NCI-H774 (cell line): ENCODE data around the gene PGS1.

Source experiments
- DNase-seq: peaks from one replicate; lab custom pipeline; 2025; lab: John Stamatoyannopoulos, UW

PGS1 gene

GRCh38 chr17:78364436-78365281 is 13.8 kb upstream of the PGS1 start:
- DNase-seq = no peak

DNA sequence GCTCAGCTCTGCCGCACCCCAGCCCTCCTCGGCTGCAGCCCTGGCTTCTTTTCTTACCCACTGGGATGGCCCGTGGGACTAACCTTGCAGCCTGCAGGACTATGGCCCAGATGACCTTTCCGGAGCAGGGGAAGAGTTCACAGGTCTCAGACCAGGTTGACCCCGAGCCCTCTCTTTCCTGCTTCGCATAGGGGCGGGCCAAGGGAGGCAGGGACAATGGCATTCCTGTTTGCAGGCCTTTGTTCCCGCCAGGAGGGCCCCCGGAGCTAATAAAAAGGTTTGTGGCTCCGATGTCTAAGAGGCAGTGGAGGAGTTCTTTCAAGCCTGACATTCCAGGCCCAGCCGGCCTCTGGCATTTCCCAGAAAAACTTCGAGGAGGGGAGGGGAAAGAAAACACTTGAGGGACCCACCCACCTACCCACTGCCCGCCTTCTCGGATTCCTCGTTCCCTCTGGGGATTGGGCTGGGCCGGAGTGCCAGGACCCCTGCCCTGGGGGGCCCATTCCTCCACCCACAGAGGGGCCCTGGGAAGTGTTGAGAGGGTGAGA is 12.8 kb upstream of the PGS1 start:
- no peak for DNase-seq

DNA sequence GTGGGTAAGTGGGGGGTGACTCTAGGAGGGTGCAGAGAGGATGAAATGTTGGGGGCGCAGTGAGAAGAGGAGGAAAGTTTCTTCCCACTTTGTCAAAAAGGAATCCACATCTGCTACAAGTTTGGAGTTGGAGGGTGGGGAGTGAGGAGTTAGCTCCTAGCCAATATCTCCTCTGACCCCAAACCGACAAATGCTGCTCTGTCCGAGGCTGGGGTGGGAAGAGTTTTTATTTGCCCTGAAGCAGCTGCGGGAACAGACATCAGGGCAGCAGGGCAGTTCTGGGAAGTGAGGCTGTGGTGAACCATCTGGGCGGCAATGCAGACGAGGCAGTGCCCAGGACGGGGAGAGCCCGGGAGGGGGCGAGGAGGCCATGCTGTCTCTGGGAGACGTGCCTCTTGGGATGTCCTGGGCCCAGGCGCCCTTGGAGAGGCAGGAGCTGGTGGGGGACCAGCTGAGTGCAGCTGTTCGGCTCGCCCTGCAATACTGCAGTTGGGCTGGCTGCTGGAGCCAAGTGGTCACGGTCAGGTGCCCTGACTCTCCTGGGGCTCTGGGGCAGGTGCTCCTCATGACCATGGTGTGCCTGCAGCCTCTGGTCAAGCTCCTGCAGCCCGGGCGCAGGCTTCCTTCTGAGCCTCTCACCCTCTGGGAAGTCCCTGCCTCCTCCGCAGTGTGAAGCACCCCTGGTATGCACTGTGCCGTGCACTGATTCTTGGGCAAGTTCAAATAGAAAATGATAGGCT is 12.2 kb upstream of the PGS1 start:
- no peak for DNase-seq

GRCh38 chr17:78367193-78367592 is 11.3 kb upstream of the PGS1 start:
- no peak for DNase-seq

DNA sequence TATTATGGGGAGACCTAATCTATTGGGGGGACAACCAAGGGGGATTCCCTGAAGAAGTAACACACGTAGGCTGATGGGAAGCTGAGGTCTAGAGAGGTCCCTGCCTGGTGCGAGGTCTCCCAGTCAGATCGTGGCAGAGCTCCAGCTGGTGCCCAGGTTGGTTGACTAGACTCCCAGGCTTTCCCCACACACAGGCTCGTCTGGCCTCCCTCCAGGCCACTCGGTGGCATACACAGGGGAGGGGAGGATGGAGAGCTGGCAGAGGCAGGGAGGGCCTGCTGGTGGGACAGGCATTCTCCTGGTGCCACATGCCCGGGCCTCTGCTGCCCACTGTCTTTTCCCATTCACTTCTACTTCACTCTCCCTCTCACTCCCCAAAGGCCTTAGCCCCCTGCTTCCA is 10.1 kb upstream of the PGS1 start:
- DNase-seq = no peak

DNA sequence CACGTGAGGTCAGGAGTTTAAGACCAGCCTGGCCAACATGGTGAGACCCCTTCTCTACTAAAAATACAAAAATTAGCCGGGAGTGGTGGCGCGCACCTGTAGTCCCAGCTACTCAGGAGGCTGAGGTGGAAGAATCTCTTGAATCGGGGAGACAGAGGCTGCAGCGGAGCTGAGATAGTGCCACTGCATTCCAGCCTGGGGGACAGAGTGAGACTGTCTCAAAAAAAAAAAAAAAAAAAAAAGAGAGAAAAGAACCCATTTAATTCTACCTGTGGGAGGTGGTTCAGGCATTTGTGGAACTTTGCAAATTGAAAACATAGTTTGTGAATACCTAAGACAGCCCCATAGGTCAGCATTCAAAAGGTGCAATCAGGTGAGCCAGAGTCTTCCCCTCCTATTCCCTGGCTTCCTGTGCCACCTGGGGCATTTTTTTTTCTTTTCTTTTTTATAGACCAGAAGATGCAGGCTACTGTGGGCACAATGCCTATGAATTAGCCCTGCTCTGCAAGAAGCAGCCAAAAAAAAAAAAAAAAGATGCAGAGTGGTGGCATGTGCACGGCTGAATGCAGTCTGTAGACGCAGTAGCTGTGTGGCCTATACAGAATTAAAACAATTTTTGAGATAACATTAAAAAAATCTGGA is 9.5 kb upstream of the PGS1 start:
- DNase-seq = no peak

DNA sequence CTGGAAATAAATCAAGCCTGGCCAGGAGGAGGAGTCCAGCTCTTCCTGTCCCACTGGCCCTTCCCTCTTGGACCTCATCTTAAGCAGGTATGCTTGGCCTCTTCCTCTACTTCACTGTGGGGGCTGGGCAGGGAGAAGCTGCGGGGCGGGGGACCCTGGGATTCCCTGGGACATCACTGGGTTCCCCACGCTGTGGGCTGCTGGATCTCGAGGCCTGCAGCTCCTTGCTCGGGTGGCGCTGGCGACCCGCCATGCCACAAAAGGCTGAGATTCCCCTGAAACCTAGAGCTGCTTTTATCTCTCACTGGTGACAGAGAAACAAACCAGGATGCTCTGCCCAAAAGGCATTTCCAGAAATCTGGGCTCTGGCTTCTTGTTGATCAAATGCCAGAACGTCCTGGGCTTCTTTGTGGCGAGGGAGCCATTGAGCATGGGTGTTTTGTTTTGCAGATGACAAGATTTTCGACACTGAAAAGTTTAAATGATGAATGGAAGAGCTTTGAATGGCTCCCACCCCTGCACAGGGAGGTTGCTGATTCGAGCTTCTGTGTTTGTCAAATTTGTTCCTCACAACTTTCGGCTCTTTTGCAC is 8.6 kb upstream of the PGS1 start:
- DNase-seq = no peak

GRCh38 chr17:78371056-78371455 is 7.4 kb upstream of the PGS1 start:
- no peak for DNase-seq

- no peak for DNase-seq
These were observed 5.6 kb upstream of the PGS1 start for GRCh38 chr17:78372841-78373240.

DNA sequence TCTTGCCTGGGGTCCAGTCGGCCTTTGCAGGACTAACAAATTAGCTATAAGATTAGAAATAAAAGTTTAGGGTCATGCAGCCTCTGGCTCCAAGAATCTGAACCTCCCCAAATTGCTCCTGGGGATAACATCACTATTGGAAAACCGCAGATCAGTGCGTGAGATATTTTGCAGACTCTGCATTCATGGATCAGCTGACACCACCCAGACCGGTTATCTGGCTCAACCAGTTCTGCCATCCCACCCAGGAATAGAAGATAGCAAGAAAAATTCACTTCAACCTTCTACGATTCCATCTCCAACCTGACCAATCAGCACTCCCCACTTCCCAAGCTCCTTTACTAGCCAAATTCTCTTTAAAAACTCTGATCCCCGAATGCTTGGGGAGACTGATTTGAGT is 4.3 kb upstream of the PGS1 start:
- DNase-seq = no peak

- no peak for DNase-seq
These were observed 3.7 kb upstream of the PGS1 start for GRCh38 chr17:78374631-78375274.

DNA sequence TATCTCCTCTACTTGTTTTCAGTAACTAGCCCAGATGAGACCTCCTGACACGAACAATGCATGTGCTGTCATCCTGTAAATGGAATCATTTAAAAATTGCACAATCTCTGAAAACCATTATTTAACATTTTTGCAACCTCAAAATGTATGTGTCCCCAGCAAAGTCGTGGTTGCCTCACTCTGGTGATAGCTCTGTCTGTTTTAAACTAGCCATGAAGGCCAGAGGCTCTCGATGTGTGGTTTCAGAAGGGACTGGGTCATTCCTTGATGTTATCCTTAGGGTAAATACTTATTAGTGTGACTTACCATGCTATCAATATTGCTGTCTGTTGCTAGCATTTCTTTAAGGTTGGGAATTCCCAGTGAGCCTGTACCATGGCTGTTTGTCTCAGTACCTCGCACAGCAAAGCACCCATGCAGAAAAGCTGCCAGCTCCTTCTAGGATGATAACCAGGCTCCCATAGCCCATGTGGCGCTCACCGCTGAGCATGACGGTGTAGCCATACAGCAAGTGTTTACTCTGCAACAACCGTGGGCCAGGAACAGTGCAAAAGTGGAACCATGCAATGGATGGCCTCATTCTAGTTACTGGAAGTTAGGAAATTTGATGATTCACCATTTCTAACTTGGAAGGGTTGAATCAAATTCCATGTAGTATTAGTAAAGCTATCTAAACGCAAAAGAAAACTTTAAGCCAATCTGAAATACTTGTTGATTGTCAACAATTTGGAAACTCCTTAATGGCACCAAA is 2.9 kb upstream of the PGS1 start:
- no peak for DNase-seq

DNA sequence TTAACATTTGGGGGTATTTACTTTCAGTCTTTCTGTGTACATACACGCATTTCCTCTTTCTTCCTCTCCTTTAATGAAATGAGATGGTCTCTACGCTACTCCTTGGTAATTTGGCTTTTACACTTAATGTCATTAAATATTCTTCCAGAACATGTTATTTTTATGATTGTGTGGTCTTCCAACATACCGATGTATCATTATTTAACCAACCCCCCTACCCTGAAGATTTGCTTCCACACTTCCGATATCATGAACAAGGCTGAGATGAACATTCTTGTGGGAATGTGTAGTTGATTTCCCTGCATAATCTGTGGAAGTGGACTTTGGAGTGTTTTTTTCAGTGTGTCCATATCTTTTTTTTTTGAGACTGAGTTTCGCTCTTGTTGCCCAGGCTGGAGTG is 2.3 kb upstream of the PGS1 start:
- DNase-seq = no peak

GRCh38 chr17:78377858-78378224 is 608 bp upstream of the PGS1 start:
- DNase-seq = no peak

GRCh38 chr17:78379131-78379491 is 662 bp downstream of the PGS1 start:
- DNase-seq = no peak

DNA sequence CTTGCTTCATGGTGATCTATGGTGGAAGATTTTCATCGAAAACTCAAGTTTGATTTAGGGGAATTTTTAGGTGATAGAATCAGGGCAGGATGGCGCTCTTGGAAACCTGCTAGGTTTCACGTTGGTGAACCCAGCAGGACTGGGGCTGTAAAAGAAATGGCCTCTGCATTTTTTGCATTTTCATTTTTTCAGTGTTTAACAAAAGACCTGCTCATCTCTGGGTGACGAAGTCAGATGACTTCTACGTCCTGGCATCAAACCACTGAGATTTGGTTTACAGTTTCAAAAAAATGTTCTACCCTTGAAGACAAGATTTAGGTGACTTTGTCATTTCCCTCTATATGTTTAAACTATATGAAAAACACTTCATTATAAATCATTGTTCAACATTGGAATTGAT is 1.9 kb downstream of the PGS1 start:
- DNase-seq = no peak

DNA sequence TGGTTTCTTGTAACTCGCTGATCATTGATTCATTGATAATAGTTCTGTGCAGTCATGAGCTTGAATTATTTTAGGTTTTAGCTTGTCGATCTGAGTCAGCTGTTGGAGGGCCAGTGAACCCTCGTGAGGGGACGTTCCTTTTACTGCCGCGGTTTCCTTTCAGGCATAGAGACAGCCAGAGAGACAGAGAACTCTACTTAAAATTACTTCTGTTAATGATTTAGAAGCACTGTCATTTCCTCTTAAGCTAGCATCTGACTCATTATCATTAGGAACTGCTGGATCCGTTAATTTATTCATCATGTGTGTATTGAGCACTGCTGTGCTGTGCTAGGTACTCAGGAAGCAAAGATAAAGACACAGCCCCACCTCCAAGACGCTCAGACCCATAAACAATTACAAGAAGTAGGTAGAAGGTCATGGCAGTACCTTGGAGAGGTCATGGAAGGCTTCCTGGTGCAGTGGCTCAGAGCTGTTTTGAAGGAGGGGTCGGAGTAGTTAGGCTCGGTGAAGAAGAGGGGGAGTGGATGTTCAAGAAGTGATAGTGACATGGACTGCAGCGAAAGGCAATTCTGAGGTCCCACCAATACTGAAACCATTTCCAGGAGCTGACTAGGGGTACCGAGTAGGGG is 3.3 kb downstream of the PGS1 start:
- no peak for DNase-seq

GRCh38 chr17:78383725-78384471 is 5.4 kb downstream of the PGS1 start:
- no peak for DNase-seq

GRCh38 chr17:78384479-78385175 is 6.2 kb downstream of the PGS1 start:
- no peak for DNase-seq
